CD8-positive, alpha-beta T cell (primary cell): ENCODE data around the gene ZNF670. TPM values are rescaled to one million over a fixed set of nuclear protein-coding genes. Genes with fewer than 3 reads are reported as not detected.

Source experiments
- total RNA-seq, 46 experiments: library from RNA in 2 of 46; stranded (reverse) in 2 of 46; gene quantifications; one replicate each; pipeline ENCODE4 v1.2.3 and lab custom pipeline; 2021 to 2026

ZNF670 gene
- total RNA-seq, 2 experiments from 2014 or later = 0.17 TPM; not detected in 1

Other genes starting within 250 kb of the ZNF670 start
- 10 to 100 TPM; 68.4 to 69.3 TPM for gene AHCTF1, start 146.9 kb downstream of the ZNF670 start, total RNA-seq
- not detected for gene ZNF695, start 70.8 kb downstream of the ZNF670 start, total RNA-seq
- 10 to 100 TPM; 15.5 to 23.2 TPM for gene ZNF669, start 25.5 kb upstream of the ZNF670 start, total RNA-seq
- 10 to 100 TPM; 22.4 to 23.4 TPM for gene ZNF124, start 93.2 kb upstream of the ZNF670 start, total RNA-seq
- not detected for gene VN1R5, start 177.3 kb upstream of the ZNF670 start, total RNA-seq